Colonic mucosa (tissue), 4 donors: ENCODE results near the gene TNP1. TPM values are rescaled to one million over a fixed set of nuclear protein-coding genes. Genes with fewer than 3 reads are reported as not detected.

Experiments used
- DNase-seq: peaks from one replicate; pipeline ENCODE4 v3.0.0-alpha.2; 2020
- H3K27ac ChIP-seq: fragments of 200-600 bp; one replicate; pipeline ENCODE4 v1.8.0; 2021
- H3K27me3 ChIP-seq: fragments of 200-600 bp; one replicate; pipeline ENCODE4 v1.8.0; 2021
- H3K36me3 ChIP-seq: fragments of 200-600 bp; one replicate; pipeline ENCODE4 v1.8.0; 2021
- H3K4me1 ChIP-seq: fragments of 200-600 bp; one replicate; pipeline ENCODE4 v1.8.0; 2021; ENCODE audit warnings: mild to moderate bottlenecking
- H3K4me3 ChIP-seq: fragments of 200-600 bp; one replicate; pipeline ENCODE4 v1.8.0; 2021
- H3K9ac ChIP-seq, 2 donors: one replicate each; pipeline ENCODE4 v1.7.0; 2013; ENCODE audit warnings: control low read depth in 2 of 2, low read depth in 2 of 2, low read length in 2 of 2
- H3K9me3 ChIP-seq: fragments of 200-600 bp; one replicate; pipeline ENCODE4 v1.8.0; 2021
- CTCF ChIP-seq: fragments of 200-600 bp; IDR thresholded peaks from one replicate; pipeline ENCODE4 v1.8.0; 2022; ENCODE audit warnings: antibody characterized with exemption, mild to moderate bottlenecking
- intact Hi-C: fragments of 100-400 bp; cut with DNase I; formaldehyde crosslinking; loops from one replicate; pipeline ENCODE4 v1.14.1; 2022
- total RNA-seq, 2 donors: library from RNA; stranded (reverse); fragmentation: NEBNext Ultra II Directional in 1 of 2; extraction: Animal tissue kit (Norgen Biotek cat#: 25700) in 1 of 2; gene quantifications; one replicate each; pipeline ENCODE4 v1.2.1, GENCODE V29; 2021
- donor health status: healthy.
- donor health status: DM: no; HTN: no; CAD: no.
- donor health status: DM: no; HTN: no; CAD: no.

The TNP1 gene
- total RNA-seq, 2 donors from 2014 or later: not detected

- intact Hi-C loops: no loop called here
- no peak for DNase-seq
- Histone ChIP-seq H3K4me1 (no peaks in the 10 kb centered on the region), H3K36me3 (no peaks in the 10 kb centered on the region), H3K9ac (no peak overlapping the region), H3K27me3 (no peaks in the 10 kb centered on the region), H3K27ac (no peak overlapping the region), H3K9me3 (no peaks in the 10 kb centered on the region), H3K4me3 (no peak overlapping the region)
- no peak for TF ChIP-seq CTCF
These were observed 17.2 kb upstream of the TNP1 start for GRCh38 chr2:216877085-216877484.

DNA sequence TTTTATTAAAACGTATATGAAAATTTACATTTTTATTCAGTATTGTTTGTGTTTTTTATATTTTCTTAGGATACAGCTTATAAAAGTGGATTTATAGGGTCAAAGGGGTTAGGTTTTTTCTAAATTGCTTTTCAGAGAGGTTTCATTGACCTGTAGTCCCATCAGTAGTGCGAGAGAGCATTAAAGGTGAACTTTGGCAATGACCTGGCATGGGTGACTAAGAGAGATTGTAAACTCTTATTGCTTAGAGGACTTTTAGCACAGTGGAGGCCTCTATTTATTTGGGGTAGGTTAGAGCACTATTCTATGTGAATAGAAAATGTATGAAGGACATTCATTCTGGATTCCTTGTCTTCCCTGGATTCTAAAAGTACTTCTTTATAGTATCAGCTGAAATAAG is 16.0 kb upstream of the TNP1 start:
- H3K9me3 ChIP-seq: no peaks in the 10 kb centered on the region
- H3K4me3 ChIP-seq: no peak overlapping the region
- intact Hi-C loops: no loop called here
- no peaks in the 10 kb centered on the region for H3K27me3 ChIP-seq
- H3K36me3 ChIP-seq: no peaks in the 10 kb centered on the region
- DNase-seq: no peak
- no peak overlapping the region for H3K27ac ChIP-seq
- H3K4me1 ChIP-seq: no peaks in the 10 kb centered on the region
- no peak overlapping the region for H3K9ac ChIP-seq
- TF ChIP-seq CTCF: no peak

DNA sequence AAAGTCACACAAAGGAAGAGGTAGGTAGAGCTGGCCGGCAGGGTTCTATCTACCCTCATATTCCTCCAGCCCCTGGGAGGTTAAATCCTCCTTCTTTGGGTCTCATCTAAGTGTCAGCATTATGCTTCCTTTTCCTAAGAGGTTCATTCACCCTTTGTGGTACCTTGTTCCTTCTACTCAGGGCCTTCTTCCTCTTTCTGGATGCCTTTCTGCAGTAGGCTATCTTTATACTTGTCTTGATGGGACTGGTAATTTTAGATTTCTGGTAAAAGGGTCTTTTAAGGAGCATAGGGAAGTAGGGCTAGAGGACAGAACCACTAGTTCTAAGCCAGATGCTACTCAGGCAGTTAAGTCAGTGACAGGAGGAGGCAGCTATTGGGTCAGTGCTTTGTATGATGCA is 13.7 kb upstream of the TNP1 start:
- H3K9ac ChIP-seq: no peak overlapping the region
- intact Hi-C loops: no loop called here
- no peaks in the 10 kb centered on the region for H3K9me3 ChIP-seq
- no peaks in the 10 kb centered on the region for H3K27me3 ChIP-seq
- H3K27ac ChIP-seq: no peak overlapping the region
- H3K36me3 ChIP-seq: no peaks in the 10 kb centered on the region
- no peak for TF ChIP-seq CTCF
- no peak for DNase-seq
- no peak overlapping the region for H3K4me3 ChIP-seq
- no peaks in the 10 kb centered on the region for H3K4me1 ChIP-seq

DNA sequence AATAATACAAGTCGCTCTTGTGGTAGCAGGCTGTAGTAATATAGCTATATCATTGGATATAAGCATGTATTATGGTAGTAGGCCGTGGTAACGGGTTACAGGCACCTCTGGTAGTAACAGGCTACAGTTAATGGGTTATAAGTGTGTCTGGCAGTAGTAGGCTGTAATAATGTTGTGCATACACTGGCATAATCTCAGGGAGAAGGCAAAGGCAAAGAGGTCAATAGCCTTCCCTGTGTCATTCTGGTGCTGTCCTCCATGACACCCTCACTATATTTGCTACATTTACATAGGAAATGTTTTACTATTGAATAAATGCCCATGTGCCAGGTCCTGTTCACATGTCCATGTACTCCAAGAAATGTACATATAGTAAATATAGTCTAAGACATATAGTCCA is 12.8 kb upstream of the TNP1 start:
- DNase-seq: no peak
- no peaks in the 10 kb centered on the region for H3K4me1 ChIP-seq
- intact Hi-C loops: no loop called here
- H3K9ac ChIP-seq: no peak overlapping the region
- H3K27me3 ChIP-seq: no peaks in the 10 kb centered on the region
- no peak overlapping the region for H3K27ac ChIP-seq
- no peaks in the 10 kb centered on the region for H3K9me3 ChIP-seq
- no peak for TF ChIP-seq CTCF
- no peak overlapping the region for H3K4me3 ChIP-seq
- H3K36me3 ChIP-seq: no peaks in the 10 kb centered on the region

- no peak for TF ChIP-seq CTCF
- Histone ChIP-seq H3K27me3 (no peaks in the 10 kb centered on the region), H3K9ac (no peak overlapping the region), H3K4me3 (no peak overlapping the region), H3K4me1 (no peaks in the 10 kb centered on the region), H3K27ac (no peak overlapping the region), H3K9me3 (no peaks in the 10 kb centered on the region), H3K36me3 (no peaks in the 10 kb centered on the region)
- no peak for DNase-seq
- intact Hi-C loops: no loop called here
These were observed 12.2 kb upstream of the TNP1 start for GRCh38 chr2:216872040-216872439.
